ENCODE results near the gene GFOD2.
A peak's percentile ranks its signal among the peaks of the same experiment; 100 is the strongest.
"Not testable (repeated sequence)": the region's sequence is repeated elsewhere in the genome, so short reads cannot be mapped to it uniquely, and the experiment has no call there.

The GFOD2 gene

GRCh38 chr16:67699265-67699664, 19.9 kb downstream of the GFOD2 start:
- DNase-seq, result no peak

DNA sequence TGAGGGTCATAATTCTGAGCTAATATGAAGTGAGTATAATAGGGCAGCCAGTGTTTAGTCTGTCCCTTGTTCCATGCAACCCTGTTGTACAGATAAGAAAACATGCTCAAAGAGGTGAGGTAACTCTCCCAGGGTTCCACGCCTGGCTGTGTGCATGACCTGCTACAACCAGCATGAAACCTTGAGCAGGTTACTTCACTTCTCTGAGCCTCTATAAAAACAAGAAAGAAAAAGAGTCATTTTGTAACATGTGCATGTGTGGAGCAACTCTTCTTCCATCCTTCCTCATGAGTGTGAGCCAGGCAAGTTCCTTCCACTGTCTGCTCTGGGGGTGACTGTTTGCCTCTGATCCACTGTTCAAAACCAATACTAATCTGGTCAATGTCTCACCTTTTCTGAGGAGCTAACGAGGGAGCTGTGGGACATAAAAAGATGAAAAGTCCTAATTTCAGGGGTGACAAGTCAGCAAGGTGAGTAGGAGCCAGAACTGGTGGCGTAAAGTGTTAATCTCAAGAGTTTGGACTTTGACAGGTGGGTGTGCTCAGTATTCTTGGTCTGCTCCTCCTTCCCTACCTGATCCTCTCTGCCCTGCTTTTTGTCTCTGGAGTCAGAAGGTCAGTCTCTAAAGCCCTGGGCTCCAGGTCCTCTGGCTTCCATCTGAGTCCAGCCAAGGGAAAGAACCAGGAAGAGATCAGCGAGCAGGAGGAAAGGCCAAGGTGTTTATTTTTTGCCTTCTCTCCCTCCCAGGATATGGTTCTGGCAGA, 21.5 kb downstream of the GFOD2 start:
- DNase-seq, result no peak

GRCh38 chr16:67694611-67695010, 24.5 kb downstream of the GFOD2 start:
- DNase-seq, result no peak

DNA sequence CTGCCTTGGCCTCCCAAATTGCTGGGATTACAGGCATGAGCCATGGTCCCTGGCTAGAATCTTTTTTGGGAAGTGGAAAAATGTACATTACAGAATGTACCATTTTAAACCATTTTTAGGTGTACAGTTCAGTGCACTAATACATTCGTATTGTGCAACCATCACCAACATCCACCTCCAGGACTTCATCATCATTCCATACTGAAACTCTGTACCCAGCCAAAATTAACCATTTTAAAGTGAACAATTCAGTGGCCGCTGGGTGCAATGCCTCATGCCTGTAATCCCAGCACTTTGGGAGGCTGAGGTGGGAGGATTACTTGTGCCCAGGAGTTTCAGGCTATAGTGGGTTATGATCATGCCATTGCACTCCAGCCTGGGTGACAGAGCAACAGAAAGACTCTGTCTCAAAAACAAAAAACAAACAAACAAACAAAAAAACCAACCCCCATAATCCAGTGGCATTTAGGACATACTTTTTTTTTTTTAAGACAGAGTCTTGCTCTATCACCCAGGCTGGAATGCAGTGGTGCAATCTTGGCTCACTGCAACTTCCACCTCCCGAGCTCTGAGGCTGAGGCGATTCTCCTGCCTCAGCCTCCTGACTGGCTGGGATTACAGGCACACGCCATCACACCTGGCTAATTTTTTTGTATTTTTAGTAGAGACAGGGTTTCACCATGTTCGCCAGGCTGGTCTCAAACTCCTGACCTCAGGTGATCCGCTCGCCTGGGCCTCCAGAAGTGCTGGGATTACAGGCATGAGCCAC, 25.4 kb downstream of the GFOD2 start:
- DNase-seq, result not testable (repeated sequence)

DNA sequence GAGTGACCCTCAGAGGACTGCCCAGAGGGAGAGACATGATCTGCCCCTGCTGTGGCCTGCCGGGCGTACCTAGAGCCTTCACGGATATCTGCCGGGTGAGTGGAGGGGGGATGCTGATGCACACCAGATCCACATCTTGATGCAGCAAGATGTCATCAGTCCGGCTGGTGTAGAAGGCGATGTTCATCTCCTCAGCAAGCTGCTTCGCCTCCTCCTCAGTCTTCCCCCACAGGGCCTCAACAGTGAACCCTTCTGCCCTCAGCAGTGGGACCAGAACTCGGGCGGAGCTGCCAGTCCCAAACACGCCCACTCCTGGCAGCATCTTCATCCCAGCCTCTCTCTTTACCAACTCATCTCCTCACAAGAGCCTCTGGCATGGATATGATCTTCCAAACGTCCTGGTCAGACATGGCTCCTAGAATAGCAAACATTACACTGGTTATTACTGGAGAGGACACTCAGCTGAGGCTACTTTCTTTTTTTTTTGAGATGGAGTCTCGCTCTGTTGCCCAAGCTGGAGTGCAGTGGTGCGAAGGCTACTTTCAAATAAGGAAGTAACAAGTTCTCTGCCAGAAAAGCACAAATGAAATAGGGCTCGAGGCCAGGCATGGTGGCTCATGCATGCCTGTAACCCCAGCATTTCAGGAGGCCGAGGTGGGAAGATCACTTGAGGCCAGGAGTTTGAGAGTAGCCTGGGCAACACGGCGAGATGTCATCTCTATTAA, 33.6 kb downstream of the GFOD2 start:
- DNase-seq, result no peak

DNA sequence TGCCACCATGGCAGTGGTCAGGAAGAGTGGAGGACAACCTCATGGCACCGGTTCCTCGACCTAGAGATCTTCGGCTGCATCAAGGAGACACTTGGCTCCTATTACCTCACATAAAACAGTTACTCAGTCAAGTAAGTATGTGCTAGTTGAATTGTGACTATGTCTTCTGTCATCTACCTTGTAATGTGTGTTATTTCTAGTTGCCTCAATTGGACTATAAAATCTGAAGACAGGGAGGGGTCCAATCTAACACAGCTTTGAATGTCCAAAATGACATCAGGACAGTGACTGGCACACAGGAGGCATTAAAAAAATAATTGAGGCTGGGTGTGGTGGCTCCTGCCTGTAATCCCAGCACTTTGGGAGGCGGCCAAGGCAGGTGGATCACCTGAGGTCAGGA, 35.3 kb downstream of the GFOD2 start:
- no peak for DNase-seq

DNA sequence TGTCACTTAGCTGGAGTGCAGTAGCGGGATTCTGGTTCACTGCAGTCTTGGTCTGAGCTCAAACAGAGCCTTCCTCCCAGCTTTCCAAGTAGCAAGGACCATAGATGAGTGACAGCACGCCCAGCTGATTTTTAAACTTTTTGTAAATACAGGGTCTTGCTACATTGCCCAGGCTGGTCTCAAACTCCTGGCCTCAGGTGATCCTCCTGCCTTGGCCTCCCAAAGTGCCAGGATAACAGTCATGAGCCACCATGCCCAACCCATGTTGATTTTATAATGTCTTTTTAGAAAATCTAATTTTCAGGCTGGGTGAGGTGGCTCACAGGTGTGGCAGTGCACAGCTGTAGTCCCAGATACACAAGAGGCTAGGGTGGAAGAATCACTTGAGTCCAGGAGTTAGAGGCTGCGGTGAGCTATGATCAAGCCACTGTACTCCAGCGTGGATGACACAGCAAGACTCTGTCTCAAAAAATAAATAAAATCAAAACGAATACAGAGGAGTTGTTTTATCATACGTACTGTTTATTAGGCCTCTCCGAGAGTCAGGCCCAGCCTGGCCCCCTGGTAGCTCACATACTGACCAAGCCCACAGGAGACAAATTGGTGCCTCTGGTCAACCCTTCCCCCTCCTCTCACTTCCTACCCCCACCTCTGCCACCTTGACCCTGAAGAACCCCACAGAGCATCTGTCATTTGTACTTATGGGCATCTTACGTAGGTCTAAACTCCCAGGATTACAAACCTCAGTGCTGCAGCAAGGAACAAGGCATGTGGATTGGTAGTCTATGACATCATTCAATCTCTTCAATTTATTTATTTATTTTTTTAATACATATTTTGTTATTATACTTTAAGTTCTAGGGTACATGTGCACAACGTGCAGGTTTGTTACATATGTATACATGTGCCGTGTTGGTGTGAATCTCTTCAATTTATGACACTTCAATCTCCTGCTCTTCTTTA, 38.9 kb downstream of the GFOD2 start:
- DNase-seq, result no peak

GRCh38 chr16:67678354-67679023, 40.6 kb downstream of the GFOD2 start:
- no peak for DNase-seq

GRCh38 chr16:67677712-67678111, 41.4 kb downstream of the GFOD2 start:
- DNase-seq, result no peak

DNA sequence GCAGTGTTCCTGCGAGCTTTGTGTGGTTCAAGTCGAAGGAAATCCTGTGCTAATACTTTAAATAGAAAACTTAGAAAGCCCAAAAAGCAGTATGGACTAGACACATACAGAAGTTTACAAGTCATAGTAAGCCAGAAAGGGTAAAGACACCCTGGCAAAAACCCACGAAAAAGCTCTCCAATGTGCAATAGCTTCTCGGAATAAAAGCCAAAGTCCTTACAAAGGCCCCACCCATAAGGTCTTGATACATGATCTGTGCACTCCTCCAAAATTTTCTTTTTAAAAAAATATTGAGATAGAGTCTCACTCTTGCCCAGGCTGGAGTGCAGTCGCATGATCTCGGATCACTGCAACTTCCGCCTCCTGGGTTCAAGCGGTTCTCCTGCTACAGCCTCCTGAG, 42.2 kb downstream of the GFOD2 start:
- DNase-seq, result no peak

- no peak for DNase-seq
These were observed 42.6 kb downstream of the GFOD2 start for GRCh38 chr16:67676516-67676915.

GRCh38 chr16:67675999-67676398, 43.1 kb downstream of the GFOD2 start:
- DNase-seq, result no peak

DNA sequence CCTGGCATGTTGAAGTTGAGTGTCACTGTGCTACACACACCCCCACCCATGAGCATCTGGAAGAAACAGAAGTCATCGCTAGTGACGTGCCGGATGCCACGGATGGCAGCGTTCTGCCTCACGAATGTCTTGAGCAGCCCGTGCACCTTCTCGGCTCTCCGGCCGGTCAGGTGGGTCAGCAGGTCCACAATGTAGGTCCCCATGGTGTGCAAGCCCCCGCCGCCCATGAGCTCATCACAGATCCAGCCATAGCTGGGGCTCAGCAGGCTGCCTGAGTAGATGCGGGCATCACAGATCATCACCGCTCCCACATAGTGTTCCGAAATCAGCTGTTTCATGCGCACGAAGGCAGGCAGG, 43.6 kb downstream of the GFOD2 start:
- no peak for DNase-seq

DNA sequence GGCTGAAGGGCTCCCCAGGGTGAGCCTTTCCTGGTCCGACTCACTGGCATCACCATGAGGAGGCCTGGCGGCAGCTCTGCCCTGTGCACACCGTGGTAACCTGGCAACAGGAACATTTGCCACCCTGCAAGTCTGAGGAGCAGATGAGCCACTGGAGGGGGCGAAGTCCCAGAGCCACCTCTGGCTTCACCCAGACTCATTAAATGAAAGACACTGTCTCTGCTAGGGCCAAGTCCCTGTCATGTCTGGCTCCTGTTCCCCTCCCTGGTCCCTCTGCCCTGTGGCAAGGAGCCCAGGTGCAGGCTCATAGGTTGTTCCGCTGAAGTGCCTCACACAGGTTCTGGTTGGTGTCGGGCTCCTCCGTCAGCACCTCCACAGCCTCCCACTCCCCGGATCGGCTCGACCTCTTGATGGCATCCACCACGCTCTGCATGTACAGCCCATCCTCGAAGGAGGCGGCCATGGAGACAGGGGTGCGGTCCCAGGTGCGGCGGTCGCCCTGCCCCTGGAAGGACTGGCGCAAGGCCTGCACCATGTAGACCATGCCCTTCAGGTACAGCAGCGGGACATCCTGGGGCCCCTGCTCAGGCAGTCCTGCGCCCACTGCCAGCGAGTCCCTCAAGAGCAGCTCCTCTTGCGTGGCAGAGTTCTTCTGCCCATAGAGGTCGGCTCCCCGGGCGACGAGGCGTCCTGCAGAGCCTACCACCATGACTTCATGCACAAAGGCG, 44.1 kb downstream of the GFOD2 start:
- no peak for DNase-seq

- DNase-seq, result no peak
These were observed 45.2 kb downstream of the GFOD2 start for GRCh38 chr16:67673712-67674580.

- DNase-seq, result peak; percentile 73
These were observed 46.1 kb downstream of the GFOD2 start for GRCh38 chr16:67672739-67673662.

DNA sequence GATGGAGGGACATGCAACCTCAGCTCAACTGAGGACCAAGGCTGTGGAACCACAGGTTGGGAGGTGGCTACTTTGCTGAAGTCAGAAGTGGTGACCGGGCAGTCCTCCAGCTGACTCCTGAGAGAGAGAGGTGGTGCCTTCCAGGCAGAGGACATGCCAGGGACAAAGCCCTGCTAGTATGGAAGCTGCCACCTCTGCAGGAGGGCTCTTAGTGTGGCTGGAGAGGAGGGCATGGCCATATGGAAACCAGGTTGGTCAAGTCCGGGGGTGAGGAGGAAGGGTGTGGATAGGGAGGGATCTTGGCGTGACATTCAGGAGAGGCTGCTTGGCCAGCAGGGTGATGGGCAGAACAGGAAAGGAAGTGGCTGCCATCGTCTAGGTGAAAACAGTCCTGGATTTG, 46.8 kb downstream of the GFOD2 start:
- no peak for DNase-seq

GRCh38 chr16:67669499-67670101, 49.5 kb downstream of the GFOD2 start:
- DNase-seq, result no peak

Measured in RPMI8226 (cell line).